Measurements from ENCODE around the gene RAD23B.

- TF ChIP-seq SIN3A (IDR thresholded peaks at IDR 0.05; ENCODE audit: borderline replicate concordance, insufficient read depth, low read depth, low read length) (no peak), CTCF (IDR thresholded peaks at IDR 0.05) (no peak), TCF7L2 (IDR thresholded peaks at IDR 0.05; ENCODE audit: low read depth, low read length) (no peak)
- TF ChIP-seq, protein P1, sequence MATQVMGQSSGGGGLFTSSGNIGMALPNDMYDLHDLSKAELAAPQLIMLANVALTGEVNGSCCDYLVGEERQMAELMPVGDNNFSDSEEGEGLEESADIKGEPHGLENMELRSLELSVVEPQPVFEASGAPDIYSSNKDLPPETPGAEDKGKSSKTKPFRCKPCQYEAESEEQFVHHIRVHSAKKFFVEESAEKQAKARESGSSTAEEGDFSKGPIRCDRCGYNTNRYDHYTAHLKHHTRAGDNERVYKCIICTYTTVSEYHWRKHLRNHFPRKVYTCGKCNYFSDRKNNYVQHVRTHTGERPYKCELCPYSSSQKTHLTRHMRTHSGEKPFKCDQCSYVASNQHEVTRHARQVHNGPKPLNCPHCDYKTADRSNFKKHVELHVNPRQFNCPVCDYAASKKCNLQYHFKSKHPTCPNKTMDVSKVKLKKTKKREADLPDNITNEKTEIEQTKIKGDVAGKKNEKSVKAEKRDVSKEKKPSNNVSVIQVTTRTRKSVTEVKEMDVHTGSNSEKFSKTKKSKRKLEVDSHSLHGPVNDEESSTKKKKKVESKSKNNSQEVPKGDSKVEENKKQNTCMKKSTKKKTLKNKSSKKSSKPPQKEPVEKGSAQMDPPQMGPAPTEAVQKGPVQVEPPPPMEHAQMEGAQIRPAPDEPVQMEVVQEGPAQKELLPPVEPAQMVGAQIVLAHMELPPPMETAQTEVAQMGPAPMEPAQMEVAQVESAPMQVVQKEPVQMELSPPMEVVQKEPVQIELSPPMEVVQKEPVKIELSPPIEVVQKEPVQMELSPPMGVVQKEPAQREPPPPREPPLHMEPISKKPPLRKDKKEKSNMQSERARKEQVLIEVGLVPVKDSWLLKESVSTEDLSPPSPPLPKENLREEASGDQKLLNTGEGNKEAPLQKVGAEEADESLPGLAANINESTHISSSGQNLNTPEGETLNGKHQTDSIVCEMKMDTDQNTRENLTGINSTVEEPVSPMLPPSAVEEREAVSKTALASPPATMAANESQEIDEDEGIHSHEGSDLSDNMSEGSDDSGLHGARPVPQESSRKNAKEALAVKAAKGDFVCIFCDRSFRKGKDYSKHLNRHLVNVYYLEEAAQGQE (IDR thresholded peaks at IDR 0.05; ENCODE audit: insufficient read depth in 1 of 2, low read depth in 2 of 2, low read length in 1 of 2) = no peak
These were observed 56.0 kb downstream of the RAD23B start for GRCh38 chr9:107338911-107339659.
